Measurements from ENCODE around the gene ZDHHC13. TPM values are rescaled to one million over a fixed set of nuclear protein-coding genes. Genes with fewer than 3 reads are reported as not detected.

The ZDHHC13 gene
- total RNA-seq, 8 experiments from 2014 or later = 7.5 to 22.3 (median 17.4) TPM

- H3K4me1 ChIP-seq (replicated peaks in 1 of 2) = no peaks in the 10 kb centered on the region
- ATAC-seq (replicated peaks in 6 of 8) = no peak
- no peak overlapping the region for H3K27ac ChIP-seq
- in situ Hi-C loops (cut with MboI; ENCODE audit: low pct_unique_long_range_greater_than_20kb in 2 of 9, low sequenced_read_pairs in 9 of 9, unreplicated experiment in 9 of 9) = no loop called here
- no peak overlapping the region for H3K4me3 ChIP-seq
- 53 to 100% (median 85%) methylated on average over 1 to 6 of the region's 6 CpGs for WGBS, 10 experiments
Measured at GRCh38 chr11:19160847-19161246, 43.9 kb downstream of the ZDHHC13 start.

- no peak for ATAC-seq (replicated peaks in 6 of 8)
- no peaks in the 10 kb centered on the region for H3K4me1 ChIP-seq (replicated peaks in 1 of 2)
- in situ Hi-C loops (cut with MboI; ENCODE audit: low pct_unique_long_range_greater_than_20kb in 2 of 9, low sequenced_read_pairs in 9 of 9, unreplicated experiment in 9 of 9) = no loop called here
Measured at GRCh38 chr11:19161651-19162050, 44.7 kb downstream of the ZDHHC13 start.

GRCh38 chr11:19162951-19163505, 46.1 kb downstream of the ZDHHC13 start:
- ATAC-seq (replicated peaks in 6 of 8) = peak in 1 of 8 experiments; percentile 72
- H3K4me3 ChIP-seq = no peak overlapping the region
- H3K27ac ChIP-seq = no peak overlapping the region
- H3K4me1 ChIP-seq (replicated peaks in 1 of 2) = no peaks in the 10 kb centered on the region
- in situ Hi-C loops (cut with MboI; ENCODE audit: low pct_unique_long_range_greater_than_20kb in 2 of 9, low sequenced_read_pairs in 9 of 9, unreplicated experiment in 9 of 9) = no loop called here
- WGBS, 10 experiments = 83 to 100% (median 88%) methylated on average over 1 of the region's 1 CpG; no CpG with 5 or more reads in 3 of the 10 experiments

More at GRCh38 chr11:19161651-19162050, 44.7 kb downstream of the ZDHHC13 start:
- 83 to 100% (median 100%) methylated on average over 1 to 2 of the region's 2 CpGs; no CpG with 5 or more reads in 3 of the 10 experiments for WGBS, 10 experiments
- H3K27ac ChIP-seq = no peak overlapping the region
- H3K4me3 ChIP-seq = no peak overlapping the region

GRCh38 chr11:19163617-19164016, 46.6 kb downstream of the ZDHHC13 start:
- peak in 3 of 8 experiments; percentile 69 to 96 (median 72) for ATAC-seq (replicated peaks in 6 of 8)
- in situ Hi-C loops (cut with MboI; ENCODE audit: low pct_unique_long_range_greater_than_20kb in 2 of 9, low sequenced_read_pairs in 9 of 9, unreplicated experiment in 9 of 9) = no loop called here
- Histone ChIP-seq H3K4me1 (replicated peaks in 1 of 2) (no peaks in the 10 kb centered on the region), H3K27ac (no peak overlapping the region), H3K4me3 (no peak overlapping the region)
- WGBS, 10 experiments = 88 to 100% (median 100%) methylated on average over 1 of the region's 1 CpG; no CpG with 5 or more reads in 7 of the 10 experiments

- no peaks in the 10 kb centered on the region for H3K4me1 ChIP-seq (replicated peaks in 1 of 2)
- no peak overlapping the region for H3K4me3 ChIP-seq
- ATAC-seq (replicated peaks in 6 of 8) = no peak
- WGBS, 10 experiments = 75 to 100% (median 90%) methylated on average over 1 to 4 of the region's 4 CpGs
- in situ Hi-C loops (cut with MboI; ENCODE audit: low pct_unique_long_range_greater_than_20kb in 2 of 9, low sequenced_read_pairs in 9 of 9, unreplicated experiment in 9 of 9) = no loop called here
- H3K27ac ChIP-seq = no peak overlapping the region
Measured at GRCh38 chr11:19164230-19164855, 47.4 kb downstream of the ZDHHC13 start.

GRCh38 chr11:19164881-19165280, 47.9 kb downstream of the ZDHHC13 start:
- ATAC-seq (replicated peaks in 6 of 8) = no peak
- in situ Hi-C loops (cut with MboI; ENCODE audit: low pct_unique_long_range_greater_than_20kb in 2 of 9, low sequenced_read_pairs in 9 of 9, unreplicated experiment in 9 of 9) = no loop called here
- Histone ChIP-seq H3K4me1 (replicated peaks in 1 of 2) (no peaks in the 10 kb centered on the region), H3K27ac (no peak overlapping the region), H3K4me3 (no peak overlapping the region)
- 86 to 100% (median 98%) methylated on average over 1 to 2 of the region's 2 CpGs; no CpG with 5 or more reads in 4 of the 10 experiments for WGBS, 10 experiments

GRCh38 chr11:19168090-19168489, 51.1 kb downstream of the ZDHHC13 start:
- Histone ChIP-seq H3K4me3 (no peak overlapping the region), H3K4me1 (replicated peaks in 1 of 2) (peaks cover 0 to 3% of the 10 kb centered on the region in 2 donors), H3K27ac (no peak overlapping the region)
- in situ Hi-C loops (cut with MboI; ENCODE audit: low pct_unique_long_range_greater_than_20kb in 2 of 9, low sequenced_read_pairs in 9 of 9, unreplicated experiment in 9 of 9) = no loop called here
- WGBS, 10 experiments = 90 to 100% (median 97%) methylated on average over 1 to 2 of the region's 2 CpGs; no CpG with 5 or more reads in 4 of the 10 experiments
- ATAC-seq (replicated peaks in 6 of 8) = no peak

- in situ Hi-C loops (cut with MboI; ENCODE audit: low pct_unique_long_range_greater_than_20kb in 2 of 9, low sequenced_read_pairs in 9 of 9, unreplicated experiment in 9 of 9) = no loop called here
- ATAC-seq (replicated peaks in 6 of 8) = no peak
- Histone ChIP-seq H3K27ac (no peak overlapping the region), H3K4me3 (no peak overlapping the region), H3K4me1 (replicated peaks in 1 of 2) (peaks cover 15 to 18% of the 10 kb centered on the region in 2 donors)
- WGBS, 10 experiments = 80 to 100% (median 94%) methylated on average over 1 to 7 of the region's 9 CpGs
Measured at GRCh38 chr11:19173004-19173689, 56.2 kb downstream of the ZDHHC13 start.

GRCh38 chr11:19173964-19174638, 57.1 kb downstream of the ZDHHC13 start:
- WGBS, 10 experiments = 69 to 100% (median 96%) methylated on average over 1 to 7 of the region's 7 CpGs; no CpG with 5 or more reads in 1 of the 10 experiments
- no peak overlapping the region for H3K4me3 ChIP-seq
- in situ Hi-C loops (cut with MboI; ENCODE audit: low pct_unique_long_range_greater_than_20kb in 2 of 9, low sequenced_read_pairs in 9 of 9, unreplicated experiment in 9 of 9) = no loop called here
- H3K4me1 ChIP-seq (replicated peaks in 1 of 2) = peaks cover 15 to 18% of the 10 kb centered on the region in 2 donors
- H3K27ac ChIP-seq = no peak overlapping the region
- ATAC-seq (replicated peaks in 6 of 8) = peak in 5 of 8 experiments; percentile 40 to 90 (median 58)

- Histone ChIP-seq H3K4me3 (no peak overlapping the region), H3K4me1 (replicated peaks in 1 of 2) (peaks cover 15 to 18% of the 10 kb centered on the region in 2 donors), H3K27ac (no peak overlapping the region)
- WGBS, 10 experiments = 29 to 100% (median 100%) methylated on average over 1 to 2 of the region's 2 CpGs; no CpG with 5 or more reads in 3 of the 10 experiments
- in situ Hi-C loops (cut with MboI; ENCODE audit: low pct_unique_long_range_greater_than_20kb in 2 of 9, low sequenced_read_pairs in 9 of 9, unreplicated experiment in 9 of 9) = no loop called here
- no peak for ATAC-seq (replicated peaks in 6 of 8)
Measured at GRCh38 chr11:19176629-19177186, 59.7 kb downstream of the ZDHHC13 start.

GRCh38 chr11:19181531-19182261, 64.7 kb downstream of the ZDHHC13 start:
- H3K4me3 ChIP-seq = no peak overlapping the region
- no peak overlapping the region for H3K27ac ChIP-seq
- WGBS, 10 experiments = 67 to 100% (median 81%) methylated on average over 1 to 5 of the region's 5 CpGs
- no peak for ATAC-seq (replicated peaks in 6 of 8)
- peaks cover under 1 to 9% of the 10 kb centered on the region in 2 donors for H3K4me1 ChIP-seq (replicated peaks in 1 of 2)
- in situ Hi-C loops (cut with MboI; ENCODE audit: low pct_unique_long_range_greater_than_20kb in 2 of 9, low sequenced_read_pairs in 9 of 9, unreplicated experiment in 9 of 9) = no loop called here

- no peak for ATAC-seq (replicated peaks in 6 of 8)
- in situ Hi-C loops (cut with MboI; ENCODE audit: low pct_unique_long_range_greater_than_20kb in 2 of 9, low sequenced_read_pairs in 9 of 9, unreplicated experiment in 9 of 9) = no loop called here
- H3K4me1 ChIP-seq (replicated peaks in 1 of 2) = peaks cover 14 to 27% of the 10 kb centered on the region in 2 donors
- no peak overlapping the region for H3K27ac ChIP-seq
- WGBS, 10 experiments = 24 to 97% (median 82%) methylated on average over 2 to 5 of the region's 7 CpGs; no CpG with 5 or more reads in 5 of the 10 experiments
- no peak overlapping the region for H3K4me3 ChIP-seq
Measured at GRCh38 chr11:19183646-19184045, 66.7 kb downstream of the ZDHHC13 start.

Measured in motor neuron (in vitro differentiated cells).